GM19238 (cell line): ENCODE results near the gene CHTF18.

Experiments used
- DNase-seq: peaks from one replicate; pipeline ENCODE4 v3.0.0; 2011; ENCODE audit warnings: low spot score; ENCODE audit not compliant: insufficient read length

CHTF18 gene

DNA sequence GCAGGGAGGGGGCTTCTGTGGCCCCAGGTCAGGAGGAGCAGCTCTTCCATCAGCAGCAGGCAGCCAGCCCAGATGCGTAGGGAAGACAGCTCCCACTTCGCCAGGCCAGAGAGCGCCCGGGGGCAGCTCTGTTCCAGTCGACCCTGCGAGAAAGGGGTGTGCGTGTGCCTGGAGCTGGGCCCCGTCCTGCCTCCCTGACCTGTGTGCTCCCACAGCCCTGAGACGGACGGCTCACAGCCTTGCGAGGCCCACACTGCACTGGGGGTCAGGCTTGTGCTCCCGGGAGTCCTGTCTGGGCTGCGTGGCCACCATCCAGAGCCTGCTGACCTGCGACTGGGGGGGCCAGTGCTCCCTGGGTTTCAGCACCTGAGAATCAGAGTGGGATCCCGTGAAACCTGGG, 28.4 kb upstream of the CHTF18 start:
- DNase-seq, result no peak

DNA sequence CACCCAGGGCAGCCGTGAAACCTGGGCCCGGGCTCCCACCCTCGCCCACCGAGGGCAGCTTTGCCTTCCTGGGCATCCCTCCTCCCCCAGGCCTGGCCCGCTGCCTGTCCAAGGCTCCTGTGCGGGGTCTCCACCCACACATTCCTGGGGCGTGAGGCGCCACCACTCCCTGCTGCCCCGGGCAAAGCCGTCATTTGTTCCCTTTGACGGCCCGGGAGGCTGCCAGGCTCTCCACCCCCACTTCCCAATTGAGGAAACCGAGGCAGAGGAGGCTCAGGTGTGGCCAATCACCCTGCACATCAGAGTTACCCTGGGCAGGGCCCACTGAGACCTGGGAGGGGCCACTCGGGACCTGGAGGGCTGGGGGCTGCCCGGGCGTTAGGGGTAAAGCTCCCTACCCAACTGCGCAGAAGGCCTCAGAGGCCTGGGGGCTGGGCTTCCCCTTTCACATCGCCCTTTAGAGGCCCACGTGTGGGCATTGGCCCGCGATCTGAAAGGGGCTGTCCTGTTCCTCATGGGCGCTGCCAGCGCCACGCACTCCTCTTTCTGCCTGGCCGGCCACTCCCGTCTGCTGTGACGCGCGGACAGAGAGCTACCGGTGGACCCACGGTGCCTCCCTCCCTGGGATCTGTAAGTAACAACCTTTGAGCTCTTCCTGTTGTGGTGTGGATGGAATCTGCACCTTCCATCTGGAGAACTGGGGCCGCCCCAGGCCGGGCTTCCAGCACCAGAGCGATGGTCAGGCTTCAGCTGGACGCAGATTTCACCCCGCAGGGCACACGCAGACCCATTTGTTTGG, 27.7 kb upstream of the CHTF18 start, which contains the start of gene MSLN:
Gene MSLN (plus strand): TSS at position 190 of the 799 bp plus-strand sequence. CDS start 1,947 bp downstream, outside the sequence.
- no peak for DNase-seq

DNA sequence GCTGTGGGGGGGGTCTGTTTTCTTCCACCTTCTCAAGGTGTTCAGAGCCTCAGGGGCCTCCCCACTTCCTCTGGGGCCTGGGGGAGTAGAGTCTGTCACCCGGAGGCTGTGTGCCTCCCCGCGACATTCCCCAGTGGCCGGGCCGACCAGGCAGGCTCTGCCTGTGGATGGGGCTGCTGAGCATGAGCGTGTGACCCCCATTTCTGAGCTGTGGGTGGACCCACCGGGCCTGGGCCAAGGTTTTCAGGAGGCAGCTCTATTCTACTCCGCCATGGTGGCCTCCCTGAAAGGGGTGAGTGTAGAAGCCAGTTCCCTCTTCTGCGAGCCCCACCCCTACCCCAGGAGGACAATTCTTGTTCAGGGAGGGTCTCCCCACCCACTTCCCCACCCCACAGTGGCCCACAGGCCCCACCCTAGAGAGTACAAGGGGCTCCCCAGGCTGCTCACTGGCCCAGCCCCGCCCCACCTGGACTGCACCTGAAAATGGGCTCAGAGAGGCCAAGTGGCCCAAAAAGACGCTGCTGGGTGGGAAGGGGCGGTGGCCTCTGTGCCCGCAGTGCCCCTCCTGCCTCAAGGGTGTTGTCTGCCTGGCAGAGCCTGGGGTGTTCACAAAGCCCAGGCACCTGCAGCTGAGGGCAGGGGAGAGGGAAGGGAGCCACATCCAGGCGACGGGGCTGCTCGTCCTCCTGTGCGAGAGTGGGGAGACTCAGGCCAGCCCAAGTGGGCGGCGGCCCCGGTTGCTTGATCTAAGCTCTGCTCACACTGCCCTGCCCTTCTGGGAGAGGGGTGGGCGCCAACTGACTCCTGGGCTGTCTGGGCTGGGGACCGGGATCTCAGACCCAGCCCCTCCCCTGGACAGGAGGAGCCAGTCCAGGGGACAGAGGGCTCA, 26.6 kb upstream of the CHTF18 start:
- DNase-seq, result no peak

DNA sequence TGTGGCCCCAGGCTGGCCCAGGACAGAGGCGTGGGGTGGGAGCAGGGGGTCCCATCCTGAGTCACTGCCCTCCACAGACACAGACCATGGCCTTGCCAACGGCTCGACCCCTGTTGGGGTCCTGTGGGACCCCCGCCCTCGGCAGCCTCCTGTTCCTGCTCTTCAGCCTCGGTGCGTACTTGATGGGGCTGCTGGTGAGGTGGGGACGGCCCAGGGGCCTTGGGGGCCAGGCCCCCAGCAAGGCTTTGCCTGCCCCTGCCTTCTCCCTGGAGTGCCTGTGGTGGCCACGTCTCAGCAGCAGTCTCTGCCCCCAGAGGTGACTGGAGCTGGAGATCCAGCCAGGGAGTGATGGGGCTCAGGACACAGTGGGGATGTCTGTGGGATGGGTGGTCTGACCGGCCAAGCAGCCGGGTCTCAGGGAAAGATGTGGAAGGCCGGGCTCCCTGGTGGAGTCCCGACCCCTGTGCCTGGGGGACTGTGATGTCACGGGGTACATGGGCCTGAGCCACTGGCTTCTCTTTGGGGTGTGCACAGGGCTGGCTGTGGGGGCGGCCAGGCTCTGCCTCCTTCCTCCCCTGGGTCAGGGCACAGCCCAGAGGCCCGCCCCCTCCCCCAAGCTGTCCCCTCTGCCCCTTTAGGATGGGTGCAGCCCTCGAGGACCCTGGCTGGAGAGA, 25.7 kb upstream of the CHTF18 start:
- no peak for DNase-seq

DNA sequence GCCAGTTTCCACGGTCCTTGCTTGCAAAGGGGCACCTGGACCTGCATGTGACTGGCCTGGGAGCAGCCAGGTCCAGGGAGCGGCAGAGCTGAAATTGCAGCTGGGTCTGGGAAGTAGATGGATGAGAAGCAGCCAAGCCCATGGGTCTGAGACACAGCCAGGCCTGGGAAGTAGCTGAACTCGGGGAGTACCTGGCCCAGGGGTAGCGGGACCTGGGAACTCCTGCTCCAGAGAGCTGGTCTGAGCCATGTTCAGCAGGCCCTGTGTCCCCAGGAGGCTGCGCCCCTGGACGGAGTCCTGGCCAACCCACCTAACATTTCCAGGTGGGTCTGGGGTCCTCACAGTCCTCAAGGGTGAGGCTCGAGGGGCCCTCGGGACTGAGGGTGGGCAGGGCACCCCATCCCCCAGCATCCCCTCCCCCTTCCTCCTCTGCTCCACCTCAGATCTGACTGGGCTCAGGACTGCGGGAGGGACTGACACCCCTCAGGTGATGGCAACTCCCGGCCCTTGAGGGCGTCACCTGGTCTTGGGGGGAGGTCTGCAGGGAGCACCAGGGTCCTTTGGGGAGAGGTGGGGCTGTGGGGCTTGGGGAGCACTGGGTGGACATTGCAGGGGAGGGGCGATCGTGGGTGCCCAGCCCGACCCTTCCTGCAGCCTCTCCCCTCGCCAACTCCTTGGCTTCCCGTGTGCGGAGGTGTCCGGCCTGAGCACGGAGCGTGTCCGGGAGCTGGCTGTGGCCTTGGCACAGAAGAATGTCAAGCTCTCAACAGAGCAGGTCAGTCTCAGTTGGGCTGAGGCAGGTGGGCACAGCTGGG, 24.8 kb upstream of the CHTF18 start:
- no peak for DNase-seq

DNA sequence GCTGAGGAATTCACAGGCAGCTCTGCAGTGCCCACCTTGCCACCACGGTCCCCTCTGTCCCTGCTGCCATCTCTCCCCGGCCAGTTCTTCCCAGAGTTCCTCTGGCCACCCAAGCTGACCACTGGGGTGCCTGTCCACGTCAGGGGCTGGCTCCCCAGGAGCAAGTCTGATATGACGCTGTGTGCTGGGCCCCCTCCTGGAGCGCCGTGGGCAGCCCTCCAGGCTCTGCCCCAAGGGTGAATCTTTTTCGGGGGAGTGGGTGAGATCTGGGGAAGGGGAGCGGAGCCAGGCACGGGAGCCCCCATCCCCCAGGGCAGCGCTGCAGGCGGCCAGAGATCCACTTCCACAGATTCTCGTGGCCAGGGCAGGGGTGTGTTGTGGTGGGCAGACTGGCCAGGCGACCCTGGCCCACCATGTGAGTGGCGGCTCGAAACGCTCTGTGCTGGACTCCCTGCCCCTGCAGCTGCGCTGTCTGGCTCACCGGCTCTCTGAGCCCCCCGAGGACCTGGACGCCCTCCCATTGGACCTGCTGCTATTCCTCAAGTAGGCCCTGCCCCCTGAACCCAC, 24.2 kb upstream of the CHTF18 start:
- DNase-seq, result no peak

DNA sequence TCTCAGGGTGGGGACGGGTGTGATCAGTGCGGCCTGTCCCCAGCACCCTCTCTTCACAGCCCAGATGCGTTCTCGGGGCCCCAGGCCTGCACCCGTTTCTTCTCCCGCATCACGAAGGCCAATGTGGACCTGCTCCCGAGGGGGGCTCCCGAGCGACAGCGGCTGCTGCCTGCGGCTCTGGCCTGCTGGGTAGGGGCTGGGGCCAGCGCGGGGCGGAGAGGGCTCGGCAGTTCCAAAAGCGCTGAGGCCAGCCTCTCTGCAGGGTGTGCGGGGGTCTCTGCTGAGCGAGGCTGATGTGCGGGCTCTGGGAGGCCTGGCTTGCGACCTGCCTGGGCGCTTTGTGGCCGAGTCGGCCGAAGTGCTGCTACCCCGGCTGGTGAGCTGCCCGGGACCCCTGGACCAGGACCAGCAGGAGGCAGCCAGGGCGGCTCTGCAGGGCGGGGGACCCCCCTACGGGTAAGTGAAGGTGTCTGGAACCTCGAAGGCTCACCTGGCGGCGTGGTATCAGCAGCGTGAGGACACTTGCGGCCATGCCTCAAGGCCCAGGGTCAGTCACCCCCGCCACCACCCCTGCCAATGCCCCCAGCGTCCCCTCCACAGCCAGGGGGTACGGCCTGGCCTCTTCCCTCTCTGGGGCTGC, 23.5 kb upstream of the CHTF18 start:
- no peak for DNase-seq

DNA sequence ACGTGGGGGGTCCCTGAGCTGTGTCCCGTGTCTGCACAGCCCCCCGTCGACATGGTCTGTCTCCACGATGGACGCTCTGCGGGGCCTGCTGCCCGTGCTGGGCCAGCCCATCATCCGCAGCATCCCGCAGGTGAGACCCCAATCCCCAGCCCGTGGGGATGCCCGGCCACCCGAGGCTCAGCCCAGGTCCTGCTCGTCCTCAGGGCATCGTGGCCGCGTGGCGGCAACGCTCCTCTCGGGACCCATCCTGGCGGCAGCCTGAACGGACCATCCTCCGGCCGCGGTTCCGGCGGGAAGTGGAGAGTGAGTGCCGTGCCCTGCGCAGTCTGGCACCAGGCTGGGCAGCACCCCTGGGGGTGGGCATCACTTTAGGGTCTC, 22.9 kb upstream of the CHTF18 start:
- no peak for DNase-seq

DNA sequence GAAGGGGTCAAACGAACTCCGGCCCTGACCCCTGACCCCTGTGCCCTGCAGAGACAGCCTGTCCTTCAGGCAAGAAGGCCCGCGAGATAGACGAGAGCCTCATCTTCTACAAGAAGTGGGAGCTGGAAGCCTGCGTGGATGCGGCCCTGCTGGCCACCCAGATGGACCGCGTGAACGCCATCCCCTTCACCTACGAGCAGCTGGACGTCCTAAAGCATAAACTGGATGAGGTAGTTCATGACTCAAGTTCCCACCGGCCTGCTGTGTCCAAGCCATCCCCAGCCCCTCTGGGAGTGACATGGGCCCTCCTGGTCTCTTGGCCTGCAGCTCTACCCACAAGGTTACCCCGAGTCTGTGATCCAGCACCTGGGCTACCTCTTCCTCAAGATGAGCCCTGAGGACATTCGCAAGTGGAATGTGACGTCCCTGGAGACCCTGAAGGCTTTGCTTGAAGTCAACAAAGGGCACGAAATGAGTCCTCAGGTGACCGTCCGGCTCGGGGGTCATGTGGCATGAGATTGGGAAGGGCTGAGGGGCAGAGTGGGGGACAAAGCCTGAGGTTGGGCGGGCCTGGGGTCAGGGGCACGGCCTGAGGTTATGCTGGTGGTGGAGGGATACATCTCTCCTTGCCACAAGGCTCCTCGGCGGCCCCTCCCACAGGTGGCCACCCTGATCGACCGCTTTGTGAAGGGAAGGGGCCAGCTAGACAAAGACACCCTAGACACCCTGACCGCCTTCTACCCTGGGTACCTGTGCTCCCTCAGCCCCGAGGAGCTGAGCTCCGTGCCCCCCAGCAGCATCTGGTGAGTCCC, 22.2 kb upstream of the CHTF18 start:
- DNase-seq, result no peak

DNA sequence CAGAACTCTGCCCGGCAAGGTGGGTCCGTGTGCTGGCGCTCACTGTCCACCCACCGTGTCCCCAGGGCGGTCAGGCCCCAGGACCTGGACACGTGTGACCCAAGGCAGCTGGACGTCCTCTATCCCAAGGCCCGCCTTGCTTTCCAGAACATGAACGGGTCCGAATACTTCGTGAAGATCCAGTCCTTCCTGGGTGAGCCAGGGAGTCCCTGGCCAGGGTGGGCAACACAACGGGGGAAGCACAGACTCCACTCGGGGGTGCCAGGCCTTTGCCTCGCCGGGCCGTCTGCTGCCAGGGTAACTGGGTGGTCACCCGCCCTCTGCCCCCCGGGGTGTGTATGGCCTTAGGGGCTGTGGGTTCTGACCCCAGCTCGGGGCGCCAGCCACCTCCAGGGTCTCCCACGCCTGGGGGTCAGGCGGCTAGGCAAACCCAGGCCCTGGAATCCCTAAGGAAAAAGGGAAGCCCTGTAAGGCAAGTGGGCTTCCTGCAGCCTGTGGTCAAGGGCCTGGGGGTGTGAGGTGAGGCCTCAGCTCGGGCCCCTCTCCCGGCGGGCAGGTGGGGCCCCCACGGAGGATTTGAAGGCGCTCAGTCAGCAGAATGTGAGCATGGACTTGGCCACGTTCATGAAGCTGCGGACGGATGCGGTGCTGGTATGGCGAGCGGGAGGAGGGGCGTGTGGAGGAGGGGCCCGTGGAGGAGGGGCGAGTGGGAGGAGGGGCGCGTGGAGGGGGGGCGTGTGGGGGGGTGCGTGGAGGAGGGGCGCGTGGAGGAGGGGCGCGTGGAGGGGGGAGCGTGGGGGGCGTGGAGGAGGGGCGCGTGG, 21.4 kb upstream of the CHTF18 start:
- DNase-seq, result no peak

DNA sequence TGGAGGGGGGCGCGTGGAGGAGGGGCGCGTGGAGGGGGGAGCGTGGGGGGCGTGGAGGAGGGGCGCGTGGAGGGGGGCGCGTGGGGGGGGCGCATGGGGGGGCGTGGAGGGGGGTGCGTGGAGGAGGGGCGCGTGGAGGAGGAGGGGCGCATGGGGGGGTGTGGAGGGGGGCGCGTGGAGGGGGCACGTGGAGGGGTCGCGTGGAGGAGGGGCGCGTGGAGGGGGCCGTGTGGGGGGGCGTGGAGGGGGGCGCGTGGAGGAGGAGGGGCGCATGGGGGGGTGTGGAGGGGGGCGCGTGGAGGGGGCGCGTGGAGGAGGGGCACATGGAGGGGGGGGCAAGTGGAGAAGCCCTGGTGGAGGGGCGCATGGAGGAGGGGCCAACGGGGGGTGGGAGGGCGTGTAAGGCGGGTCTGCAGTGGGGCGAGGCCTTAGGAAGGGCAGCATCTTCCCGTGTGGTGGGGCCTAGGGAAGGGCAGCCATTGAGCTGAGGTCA, 20.6 kb upstream of the CHTF18 start:
- no peak for DNase-seq

DNA sequence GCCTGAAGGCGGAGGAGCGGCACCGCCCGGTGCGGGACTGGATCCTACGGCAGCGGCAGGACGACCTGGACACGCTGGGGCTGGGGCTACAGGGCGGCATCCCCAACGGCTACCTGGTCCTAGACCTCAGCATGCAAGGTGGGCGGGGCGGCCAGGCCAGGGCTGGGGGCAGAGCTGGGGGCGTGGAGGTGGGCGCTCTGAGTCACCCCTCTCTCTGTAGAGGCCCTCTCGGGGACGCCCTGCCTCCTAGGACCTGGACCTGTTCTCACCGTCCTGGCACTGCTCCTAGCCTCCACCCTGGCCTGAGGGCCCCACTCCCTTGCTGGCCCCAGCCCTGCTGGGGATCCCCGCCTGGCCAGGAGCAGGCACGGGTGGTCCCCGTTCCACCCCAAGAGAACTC, 20.0 kb upstream of the CHTF18 start:
- no peak for DNase-seq

DNA sequence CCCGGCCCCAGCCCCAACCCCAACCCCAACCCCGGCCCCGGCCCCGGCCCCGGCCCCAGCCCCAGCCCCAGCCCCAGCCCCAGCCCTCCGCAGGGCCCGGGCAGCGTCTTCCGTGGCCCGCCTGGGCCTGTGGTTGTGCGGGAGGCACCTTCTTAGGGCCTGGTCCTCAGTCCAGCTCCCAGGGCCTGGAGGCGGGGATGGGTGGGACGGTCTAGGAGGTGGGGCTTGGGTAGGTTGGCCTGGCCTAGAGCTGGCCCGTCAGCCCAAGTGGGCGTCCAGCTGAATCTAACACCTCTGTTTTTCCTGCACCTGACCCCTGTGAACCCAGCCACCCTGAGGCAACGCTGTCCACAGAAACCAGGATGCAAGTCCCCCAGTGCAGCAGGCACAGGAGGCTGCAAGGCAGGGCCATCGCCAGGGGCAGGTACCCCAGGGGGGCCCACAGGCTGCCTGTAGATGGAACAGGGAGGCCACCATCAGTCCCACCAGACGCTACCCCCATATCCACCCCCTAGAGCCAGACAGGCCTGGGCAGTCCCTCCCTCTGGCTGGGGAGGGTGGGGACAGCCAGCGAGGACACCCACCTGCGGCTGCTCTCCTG, 19.1 kb upstream of the CHTF18 start:
- DNase-seq, result no peak

DNA sequence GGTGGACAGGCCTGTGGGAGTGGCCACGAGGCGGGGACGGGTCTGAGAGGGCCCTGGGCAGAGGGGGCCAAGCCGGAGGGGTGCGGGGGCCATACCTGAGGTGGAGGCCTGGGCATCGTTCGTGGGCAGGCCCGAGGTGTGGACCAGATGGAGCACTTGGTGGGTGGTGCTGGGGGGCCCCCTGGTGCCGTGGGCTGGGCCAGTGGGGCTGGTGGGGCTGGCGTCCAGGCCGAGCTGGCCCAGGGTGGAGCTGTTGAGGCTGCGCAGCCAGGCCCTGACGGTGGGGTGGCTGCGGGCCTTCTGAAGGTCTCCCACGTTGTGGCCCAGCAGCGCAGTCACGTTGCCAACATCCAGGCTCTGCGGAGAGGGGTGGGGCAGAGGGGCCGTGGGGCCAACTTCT, 18.5 kb upstream of the CHTF18 start:
- no peak for DNase-seq

DNA sequence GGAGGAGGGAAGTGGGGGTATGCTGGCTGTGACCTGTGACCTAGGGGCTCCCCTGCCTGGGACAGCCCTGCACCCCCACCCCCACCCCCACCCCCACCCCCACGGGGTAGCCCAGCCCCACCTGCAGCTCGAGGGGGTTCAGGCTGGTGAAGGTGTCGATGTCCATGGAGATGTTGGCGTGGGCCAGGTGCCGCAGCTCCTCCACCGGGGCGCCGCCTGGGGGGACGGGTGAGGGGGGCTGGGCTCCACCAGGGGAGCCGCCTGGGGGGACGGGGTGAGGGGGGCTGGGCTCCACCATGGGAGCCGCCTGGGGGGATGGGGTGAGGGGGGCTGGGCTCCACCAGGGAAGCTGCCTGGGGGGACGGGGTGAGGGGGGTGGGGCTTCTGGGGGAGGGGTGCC, 18.0 kb upstream of the CHTF18 start:
- DNase-seq, result no peak

DNA sequence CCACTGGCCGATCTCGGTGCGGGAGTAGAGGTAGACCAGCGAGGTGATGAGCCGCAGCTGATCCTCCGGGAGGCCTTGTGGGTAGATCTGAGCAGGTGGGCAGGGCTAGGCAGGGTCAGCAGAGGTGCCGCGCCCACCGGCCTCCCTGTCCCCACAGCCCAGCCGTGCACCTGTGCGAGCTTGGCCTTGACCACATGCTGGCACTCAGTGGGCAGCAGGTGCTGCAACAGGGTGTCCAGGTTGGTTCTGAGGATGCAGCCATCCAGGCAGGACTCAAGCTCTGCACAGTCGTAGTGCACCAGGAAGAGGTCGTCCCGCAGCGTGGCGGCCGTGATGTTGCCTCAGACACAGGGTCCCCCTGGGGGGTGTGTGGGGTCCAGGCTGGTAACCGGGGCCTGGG, 15.5 kb upstream of the CHTF18 start:
- DNase-seq, result no peak

DNA sequence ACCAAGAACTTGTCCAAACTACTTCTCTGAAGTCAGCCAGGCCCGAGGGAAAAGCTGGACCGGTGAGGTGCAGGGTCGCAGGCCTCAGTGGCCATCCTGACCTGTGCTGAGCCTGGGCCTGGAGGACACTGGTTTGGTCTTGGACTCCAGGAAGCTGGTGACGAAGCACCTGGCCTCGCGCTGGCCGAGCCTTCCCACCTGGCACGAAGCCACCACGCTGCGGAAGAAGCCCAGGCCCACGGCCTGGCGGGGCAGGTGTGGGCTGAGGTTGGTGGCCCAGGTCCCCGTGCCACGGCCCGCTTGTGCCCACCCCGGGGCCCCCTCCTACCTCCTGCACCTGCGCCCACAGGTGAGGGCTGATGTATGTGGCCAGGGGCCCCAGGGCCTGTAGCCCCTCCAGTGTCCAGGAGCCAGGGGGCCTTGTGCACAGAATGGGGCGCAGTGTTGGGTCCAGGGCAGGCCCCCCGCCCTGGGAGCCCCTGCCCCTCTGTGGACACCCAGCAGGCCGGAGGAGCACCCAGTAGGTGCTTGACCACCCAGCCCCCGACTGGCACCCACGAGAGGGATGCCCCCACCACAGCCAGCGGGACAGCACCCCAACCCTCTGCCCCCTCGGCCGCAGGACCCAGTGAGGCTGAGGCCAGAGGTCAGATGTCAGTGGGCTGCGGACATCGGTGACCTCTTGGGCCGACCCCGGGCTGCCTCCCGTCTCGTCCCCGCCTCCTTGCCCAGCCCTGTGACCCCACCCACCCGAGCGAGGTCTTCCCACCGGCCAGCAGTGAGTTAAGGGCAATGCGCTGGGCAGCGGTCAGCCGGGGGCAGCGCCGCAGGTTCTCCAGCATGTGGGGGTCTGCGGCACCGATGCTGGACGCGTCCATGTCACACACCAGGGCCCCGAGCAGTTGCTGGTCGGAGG, 14.1 kb upstream of the CHTF18 start:
- DNase-seq, result no peak
